Mucosa of gallbladder (tissue), 1 donor: ENCODE data around the gene TRIP13. TPM values are rescaled to one million over a fixed set of nuclear protein-coding genes. Genes with fewer than 3 reads are reported as not detected.
"Not testable (repeated sequence)": the region's sequence is repeated elsewhere in the genome, so short reads cannot be mapped to it uniquely, and the experiment has no call there.

Experiments
- DNase-seq: peaks from one replicate; pipeline ENCODE4 v3.0.0-alpha.2; 2020; ENCODE audit warnings: low spot score
- total RNA-seq: library from RNA; stranded (reverse); gene quantifications from one replicate; pipeline ENCODE4 v1.2.1, GENCODE V29; 2021
- donor health status: DM: no; HTN: no; CAD: no.

Gene TRIP13
- total RNA-seq, 1 donor from 2014 or later, result 0.92 TPM

- no peak for DNase-seq
Measured at GRCh38 chr5:936149-937144, 43.8 kb downstream of the TRIP13 start.

DNA sequence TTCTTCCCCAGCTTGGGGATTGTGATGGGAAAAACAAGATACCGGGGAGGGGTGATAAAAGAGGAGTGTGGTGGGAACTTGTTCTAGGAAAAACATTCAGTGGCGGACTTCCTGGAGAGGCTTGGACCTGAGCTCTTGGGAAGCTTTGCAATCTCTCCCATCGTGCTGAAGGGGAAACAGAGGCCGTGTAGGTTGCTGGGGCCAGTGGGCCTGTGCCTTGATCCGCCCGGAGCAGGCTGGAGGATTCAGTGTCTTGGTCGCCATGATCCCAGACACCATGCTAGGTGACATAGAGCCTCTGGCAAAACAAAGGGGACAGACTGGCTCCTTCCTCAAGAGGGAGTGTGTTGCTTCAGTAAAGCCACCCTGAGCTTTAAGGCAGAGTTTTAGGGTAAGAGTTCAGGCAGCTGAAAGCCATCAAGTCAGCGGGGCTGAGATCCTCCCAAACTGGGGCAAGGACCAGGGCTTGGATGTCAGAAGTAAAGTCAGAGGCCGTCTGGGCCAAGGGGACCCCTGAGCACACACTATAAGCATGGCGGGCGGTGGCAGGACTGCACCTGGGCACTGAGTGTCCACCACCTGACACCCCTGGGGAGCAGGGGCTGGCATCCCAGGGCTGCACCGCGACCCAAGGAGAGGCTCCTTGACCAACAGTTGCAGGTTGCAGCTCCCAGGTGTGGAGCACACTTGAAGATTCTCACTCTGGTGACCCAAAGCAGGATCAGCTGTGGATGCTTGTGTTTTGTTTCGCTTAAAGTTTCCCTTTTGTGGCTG, 44.7 kb downstream of the TRIP13 start:
- DNase-seq, result no peak

DNA sequence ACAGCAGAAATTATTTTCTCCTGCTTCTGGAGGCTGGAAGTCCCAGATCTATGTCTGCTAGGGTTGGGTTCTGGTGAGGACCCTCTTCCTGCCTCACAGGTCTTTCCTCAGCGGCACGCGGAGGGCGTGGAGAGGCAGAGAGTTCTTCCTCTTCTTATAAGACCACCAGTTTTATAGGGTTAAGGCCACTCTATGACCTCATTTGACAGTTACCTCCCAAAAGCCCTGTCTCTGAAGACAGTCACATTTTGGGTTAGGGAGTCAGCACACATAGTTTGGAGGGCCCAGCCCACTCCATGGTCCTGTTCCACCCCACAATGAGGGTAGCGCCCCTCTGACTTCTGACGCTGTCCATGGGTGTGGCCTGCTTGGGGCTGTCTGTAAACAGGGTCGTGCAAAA, 46.7 kb downstream of the TRIP13 start:
- DNase-seq, result no peak

GRCh38 chr5:940741-941140, 48.1 kb downstream of the TRIP13 start:
- not testable (repeated sequence) for DNase-seq

DNA sequence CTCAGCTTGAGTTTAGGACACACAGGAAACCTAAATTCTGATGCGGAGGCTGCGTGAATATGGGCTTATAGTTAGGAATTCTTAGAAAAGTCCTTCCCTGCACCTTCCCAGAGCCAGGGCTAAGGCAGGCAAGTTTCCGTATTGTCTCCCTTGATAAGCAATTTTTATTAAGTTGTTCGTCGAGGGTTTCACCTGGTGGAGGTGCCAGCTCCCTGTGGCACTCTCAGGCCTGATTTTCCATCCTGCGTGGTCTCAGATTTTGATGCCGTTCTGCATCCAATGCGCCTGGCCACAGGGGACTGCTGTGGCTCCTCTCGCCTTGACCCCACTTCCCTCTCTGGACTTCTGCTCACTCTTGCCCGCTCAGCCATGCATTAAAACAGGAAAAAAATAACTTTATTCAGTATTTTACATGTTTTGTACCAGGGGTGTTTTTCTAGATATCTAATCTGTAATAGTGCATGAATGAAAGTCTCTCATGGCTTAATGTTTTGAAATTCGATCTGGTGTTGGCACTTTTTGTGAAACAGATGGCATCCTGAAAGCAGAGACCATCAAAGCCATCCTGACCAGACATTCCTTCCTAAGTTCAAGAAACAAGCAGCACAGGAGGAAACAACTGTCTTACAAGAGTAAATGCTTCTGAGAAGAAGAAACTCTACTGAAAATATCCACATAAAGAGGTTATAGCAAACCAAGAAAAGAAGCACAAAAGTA, 50.7 kb downstream of the TRIP13 start:
- no peak for DNase-seq

DNA sequence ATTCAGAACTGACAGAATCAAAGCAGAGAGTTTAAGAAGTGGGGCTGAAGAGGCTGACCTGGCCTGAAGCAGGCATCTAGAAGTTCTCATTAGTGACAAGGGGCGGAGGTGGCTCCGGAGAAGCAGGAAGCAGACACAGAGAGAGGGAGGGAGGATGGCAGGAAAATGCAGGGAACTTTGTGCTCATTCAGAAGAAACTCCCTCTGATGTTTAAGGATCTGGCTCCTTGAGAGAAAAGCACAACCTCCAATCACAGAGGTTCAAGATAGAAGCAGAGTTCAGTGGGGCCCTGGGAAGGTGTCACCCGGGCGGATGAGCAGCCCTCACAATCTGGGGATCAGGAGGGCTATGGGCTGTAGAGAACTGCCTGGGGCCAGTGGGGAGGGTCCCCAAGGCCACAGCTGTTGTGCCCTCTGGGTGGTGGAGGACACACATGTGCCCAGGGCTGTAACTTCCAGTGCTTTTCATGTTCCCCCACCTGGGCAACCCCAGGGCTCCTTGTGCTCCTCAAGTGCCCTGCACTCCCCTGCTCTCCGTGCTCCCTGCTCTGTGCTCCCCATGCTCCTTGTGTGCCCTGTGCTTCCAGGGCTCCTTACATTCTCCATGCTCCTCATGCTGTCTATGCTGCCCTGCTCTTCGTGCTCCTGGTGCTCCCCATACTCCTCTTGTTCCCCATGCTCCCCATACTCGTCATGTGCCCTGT, 51.4 kb downstream of the TRIP13 start:
- no peak for DNase-seq

GRCh38 chr5:944621-944927, 51.9 kb downstream of the TRIP13 start:
- no peak for DNase-seq

DNA sequence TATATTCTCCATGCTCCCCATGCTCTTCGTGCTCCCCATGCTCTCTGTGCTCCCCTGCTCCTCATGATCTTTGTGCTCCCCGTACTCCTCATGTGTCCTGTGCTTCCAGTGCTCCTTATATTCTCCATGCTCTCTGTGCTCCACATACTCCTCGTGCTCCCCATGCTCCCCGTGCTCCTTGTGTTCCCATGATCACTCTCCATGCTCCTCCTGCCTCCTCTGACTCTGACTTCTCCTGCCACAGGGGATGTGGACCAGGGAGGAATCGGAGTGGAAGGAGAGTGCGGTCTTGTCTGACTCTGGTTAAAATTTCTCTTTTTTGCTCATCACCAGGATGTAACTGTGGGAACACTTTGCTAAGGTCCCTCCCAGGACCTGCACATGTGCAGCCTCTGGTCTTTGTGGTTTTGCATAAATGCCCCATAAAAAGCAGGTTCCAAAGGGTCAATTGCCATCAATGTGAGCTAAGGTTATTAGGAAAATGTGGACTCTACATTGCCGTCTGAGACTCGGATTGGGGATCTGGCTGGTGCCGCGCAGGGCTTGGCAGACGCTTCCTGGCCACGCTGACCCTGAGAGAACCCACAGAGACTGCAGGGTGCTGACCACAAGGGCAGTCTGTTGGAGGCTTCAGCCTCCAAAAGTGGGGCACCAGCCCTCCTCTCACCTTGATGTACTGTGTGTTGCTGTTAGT, 52.5 kb downstream of the TRIP13 start:
- DNase-seq, result no peak

DNA sequence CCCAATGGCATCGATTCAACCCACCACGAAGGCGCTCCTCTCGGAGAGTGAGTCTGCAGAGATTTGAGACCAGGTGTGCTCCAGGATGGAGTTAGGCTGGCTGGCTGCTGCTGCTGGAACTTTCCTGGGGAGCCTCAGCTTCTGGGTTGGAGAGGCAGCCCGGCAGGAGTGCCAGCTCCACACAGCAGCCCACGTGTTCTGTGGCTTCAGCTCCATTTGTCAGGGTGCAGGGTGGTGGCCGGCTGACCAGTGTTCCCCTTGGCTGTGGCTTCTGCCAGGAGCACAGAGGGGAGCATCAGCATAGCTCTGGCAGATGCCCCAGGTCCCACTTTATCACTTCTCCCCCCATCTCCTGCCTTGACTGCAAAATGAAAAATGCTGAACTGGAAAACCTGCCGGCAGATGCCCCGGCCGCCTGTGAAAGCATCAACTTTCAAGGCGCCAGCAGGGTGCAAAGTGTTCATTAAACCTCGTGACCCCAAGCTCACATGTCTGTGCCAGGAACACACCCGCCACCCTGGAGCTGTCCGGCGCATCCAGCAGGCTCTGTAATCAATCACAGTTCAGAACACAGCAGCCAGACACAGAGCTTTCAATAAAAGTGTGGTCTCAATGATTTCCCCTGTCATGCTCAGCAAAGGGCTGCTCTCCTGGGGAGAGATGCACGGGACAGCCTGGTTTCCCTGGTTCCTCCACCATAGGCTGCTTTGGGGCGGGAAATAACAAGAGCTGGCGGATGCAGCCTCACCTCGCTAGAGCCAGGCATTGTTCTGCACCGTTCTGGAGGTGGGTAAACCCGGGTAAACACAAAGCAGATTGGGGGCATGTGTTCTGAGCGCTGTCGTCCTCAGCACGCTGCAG, 53.2 kb downstream of the TRIP13 start:
- no peak for DNase-seq

GRCh38 chr5:946720-947625, 54.3 kb downstream of the TRIP13 start:
- DNase-seq, result no peak

DNA sequence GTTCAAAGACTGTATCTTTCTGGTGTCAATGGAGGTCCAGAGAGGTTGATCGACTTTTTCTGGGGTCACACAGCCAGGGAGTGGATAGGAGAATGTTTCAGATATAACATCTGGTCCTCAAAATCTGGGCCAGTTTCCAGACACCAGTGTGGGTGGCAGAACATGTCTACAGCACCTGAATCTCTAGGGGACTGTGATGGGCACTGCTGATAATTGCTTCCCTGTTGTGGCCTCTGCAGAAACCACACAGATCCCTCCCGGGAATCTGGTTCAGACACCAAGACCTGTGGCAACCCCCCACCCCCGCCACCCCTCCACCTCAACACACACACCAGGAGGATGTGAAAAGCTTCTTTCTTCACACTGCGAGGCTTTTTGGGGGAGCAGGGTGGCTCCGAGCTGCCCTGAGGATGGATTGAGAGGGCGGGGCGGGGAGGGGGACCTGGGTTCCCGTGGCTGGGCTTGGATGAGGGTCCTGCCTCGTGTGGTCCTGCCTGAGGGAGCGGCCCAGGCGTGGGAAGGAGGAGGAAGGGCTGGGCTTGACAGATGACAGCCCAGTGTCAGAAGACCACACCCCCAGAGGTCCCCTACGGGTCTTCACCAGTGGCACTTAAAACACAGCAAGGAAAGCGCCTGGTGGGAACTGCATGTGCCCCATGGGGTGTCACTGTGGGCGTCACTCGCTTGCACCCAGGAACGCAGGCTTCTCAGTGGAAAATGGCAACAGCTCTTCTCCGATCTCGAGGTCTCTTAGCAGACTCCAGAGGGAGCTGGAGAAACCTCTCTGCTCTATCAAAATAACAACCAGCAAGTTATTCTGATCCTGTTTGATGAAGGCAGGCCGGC, 55.2 kb downstream of the TRIP13 start:
- DNase-seq, result no peak

DNA sequence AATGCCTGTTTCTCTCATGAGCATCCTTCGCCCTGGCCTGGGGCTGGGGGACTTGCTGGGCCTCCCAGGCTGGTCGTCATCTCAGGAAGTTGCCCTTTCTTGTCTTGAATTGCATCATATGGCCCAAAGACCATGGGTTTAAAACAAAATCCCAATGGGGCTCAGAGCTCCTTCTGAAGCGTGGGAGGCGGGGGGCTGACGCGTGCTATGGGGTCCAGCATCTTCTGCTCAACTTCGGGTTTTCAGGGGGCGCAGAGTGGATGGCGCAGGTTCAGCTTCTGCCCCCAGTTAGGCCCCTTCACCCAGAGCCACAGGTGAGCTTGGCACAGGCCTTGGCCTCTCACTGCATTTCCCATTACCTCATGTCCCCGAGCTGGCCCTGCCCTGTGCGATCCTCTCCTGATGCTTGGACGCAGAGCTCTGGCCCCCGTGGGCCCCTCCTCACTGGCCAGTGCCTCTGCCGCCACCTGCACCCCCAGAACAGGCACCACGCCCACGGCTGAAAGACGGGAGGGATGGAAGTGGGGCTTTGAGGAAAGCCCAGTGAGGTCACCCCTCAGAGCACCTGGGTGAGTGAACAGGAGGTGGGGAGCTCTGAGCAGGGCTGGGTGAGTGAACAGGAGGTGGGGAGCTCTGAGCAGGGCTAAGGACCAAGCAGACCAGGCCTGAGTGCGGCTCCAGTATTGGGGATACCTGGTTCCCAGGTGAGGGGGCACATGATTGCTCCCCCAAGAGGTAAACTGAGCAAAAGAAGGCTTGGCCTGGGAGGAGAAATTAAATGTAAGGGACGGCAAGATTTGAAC, 56.0 kb downstream of the TRIP13 start:
- DNase-seq, result no peak

GRCh38 chr5:949275-949543, 56.5 kb downstream of the TRIP13 start:
- no peak for DNase-seq

- DNase-seq, result no peak
Measured at GRCh38 chr5:949815-950560, 57.3 kb downstream of the TRIP13 start.

- DNase-seq, result no peak
Measured at GRCh38 chr5:951940-952596, 59.4 kb downstream of the TRIP13 start.

- DNase-seq, result no peak
Measured at GRCh38 chr5:952597-953271, 60.0 kb downstream of the TRIP13 start.
